Stimulated activated CD4-positive, alpha-beta T cell treated with anti-CD3 and anti-CD28 coated beads, TNF-alpha, amount 100 ng/mL, for 1 hour (primary cell): Measurements from ENCODE around the gene CHRM2.
"Not testable (repeated sequence)": the region's sequence is repeated elsewhere in the genome, so short reads cannot be mapped to it uniquely, and the experiment has no call there.

Source experiments
- DNase-seq, 3 donors: peaks; one replicate each; pipeline ENCODE4 v3.0.0-alpha.2; 2020; ENCODE audit warnings: low read depth in 3 of 3, low spot score in 1 of 3

CHRM2 gene

DNA sequence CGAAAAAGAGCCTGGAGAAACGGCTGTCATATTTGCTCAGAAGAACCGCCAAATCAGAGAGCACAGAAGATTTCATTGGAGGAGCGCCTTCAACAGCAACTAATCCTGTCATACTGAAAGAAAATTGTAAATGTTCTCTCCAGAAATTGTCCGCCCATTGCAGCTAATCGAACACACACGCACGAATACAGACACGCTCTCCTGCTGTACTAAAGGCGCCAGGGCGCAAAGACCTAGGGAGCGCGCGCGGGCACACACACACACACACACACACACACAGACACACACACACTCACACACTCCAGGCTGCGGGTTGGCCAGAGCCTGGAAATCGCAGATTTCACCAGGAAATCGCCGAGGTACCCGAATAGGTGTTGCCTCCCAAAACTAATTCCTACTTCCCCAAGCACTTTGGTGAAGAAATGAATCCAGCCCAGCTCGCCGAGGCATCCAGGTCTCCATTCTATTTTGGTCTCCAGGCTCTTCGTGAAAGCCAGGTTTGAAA, at the start of gene CHRM2:
TSS of gene CHRM2 (plus strand) at position 157 of the 505 bp plus-strand sequence. CDS start 146,214 bp downstream, outside the sequence.
- DNase-seq, result no peak

DNA sequence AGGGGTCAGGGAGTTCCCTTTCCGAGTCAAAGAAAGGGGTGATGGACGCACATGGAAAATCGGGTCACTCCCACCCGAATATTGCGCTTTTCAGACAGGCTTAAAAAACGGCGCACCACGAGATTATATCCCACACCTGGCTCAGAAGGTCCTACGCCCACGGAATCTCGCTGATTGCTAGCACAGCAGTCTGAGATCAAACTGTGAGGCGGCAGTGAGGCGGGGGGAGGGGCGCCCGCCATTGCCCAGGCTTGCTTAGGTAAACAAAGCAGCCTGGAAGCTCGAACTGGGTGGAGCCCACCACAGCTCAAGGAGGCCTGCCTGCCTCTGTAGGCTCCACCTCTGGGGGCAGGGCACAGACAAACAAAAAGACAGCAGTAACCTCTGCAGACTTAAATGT, 37.1 kb upstream of the CHRM2 start:
- not testable (repeated sequence) for DNase-seq

DNA sequence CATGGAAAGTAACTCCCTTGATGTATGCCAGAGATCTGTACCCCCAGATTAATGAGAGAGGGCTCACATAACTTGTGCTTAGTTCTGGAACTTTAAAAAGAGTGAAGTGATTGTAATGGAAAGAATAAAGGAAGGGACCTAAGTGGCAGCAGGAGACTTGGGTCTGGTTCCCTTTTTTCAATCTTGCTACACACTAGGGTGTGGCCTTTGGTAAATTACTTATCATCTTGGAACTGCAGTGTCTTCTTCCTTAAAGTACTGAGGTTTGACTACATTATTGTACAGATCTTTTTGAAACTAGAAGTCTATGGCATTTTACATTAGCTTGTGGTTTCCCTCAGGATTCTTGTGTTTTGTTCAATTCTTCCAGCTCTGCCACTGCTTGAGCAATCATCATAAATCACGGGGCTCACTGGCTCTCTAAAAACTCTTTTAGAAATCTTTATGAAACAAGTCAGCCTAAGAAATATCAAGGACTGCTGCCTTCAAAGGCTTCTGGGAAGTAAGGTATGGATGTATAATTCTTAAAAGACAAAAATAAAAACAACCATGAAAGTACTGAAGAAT, 22.5 kb upstream of the CHRM2 start:
- no peak for DNase-seq

DNA sequence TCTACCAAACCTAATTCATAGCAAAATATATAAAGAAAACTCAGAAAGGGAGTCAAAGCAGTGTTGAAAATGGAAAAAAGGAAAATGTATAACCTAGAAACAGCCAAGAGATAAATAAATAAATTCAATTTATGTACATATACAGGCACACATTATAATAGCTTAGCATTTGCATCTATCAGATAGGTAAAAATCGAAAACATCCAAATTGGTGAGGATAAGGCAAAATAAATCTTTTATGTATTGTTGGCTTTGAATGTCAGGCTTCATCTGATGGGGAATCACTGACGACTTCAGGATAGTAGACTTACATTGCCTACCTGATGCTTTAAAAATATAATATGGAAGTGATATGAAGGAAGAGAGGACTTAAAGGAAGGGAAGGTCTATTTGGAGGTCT, 20.6 kb upstream of the CHRM2 start:
- DNase-seq, result no peak

DNA sequence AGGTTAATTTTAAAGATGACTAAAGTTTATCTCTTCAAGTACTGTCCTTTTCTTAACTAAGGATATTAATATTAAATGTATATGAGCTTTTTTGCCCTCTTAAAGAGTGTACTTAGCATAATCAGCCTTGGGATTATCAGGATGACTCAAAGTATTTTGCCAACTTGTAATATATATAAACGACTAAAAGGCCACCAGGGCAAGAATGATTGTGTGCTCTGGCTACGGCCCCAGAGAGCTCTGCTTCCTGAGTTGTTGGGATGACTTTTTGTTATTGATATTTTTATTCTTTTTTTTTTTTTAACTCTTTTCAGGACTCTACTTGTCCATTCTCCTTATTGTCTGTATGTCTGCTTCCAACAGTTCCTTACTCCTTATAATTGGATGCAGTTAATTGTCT, 14.8 kb upstream of the CHRM2 start:
- no peak for DNase-seq

DNA sequence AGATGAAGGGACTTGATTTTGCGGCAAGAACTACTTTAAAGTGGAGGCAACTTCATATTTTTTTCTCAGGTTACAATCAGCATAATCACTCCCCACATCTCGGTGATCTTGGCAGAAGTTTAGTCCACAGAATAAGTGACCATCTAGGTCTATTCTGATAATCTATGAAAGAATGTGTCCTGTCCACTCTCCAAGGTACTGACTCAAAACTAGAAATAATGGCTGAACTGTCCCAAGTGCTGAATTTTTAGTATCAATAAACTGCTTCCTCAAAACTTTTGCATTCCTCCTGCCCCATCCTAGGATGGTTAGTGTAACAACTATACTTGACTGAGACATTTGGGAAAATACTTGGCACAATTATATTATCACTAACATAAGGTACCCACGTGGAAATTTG, 10.9 kb upstream of the CHRM2 start:
- no peak for DNase-seq

DNA sequence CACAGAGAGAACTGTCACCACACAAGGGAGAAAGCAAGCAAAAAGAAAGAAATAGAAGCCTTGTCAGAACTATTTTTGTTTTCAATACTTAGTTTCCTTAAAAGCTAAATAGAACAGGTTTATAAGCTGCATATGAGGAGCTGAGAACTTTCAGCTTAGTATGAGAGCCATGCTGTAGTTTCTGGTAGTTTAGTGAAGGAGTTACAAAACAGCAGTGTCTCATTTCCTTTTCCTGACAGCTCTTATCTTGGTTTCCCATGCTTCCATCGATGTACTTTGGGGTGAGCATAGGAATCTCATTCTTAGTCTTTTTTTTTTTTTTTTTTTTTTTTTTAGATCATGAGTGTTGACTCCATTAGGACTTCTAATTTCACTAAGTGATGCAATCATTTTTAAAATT, 8.6 kb upstream of the CHRM2 start:
- DNase-seq, result no peak

DNA sequence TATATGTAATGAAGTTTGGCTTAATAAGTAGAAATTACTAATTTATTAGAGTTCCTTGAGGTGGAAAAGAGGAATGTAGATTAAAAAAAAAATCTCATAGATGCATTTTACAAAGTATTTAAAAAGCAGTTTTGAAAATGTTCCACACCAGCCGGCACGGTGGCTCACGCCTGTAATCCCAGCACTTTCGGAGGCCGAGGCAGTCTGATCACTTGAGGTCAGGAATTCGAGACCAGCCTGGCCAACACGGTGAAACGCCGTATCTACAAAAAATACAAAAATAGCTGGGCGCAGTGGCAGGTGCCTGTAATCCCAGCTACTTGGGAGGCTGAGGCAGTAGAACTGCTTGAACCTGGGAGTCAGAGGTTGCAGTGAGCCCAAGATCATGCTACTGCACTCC, 3.2 kb upstream of the CHRM2 start:
- no peak for DNase-seq

DNA sequence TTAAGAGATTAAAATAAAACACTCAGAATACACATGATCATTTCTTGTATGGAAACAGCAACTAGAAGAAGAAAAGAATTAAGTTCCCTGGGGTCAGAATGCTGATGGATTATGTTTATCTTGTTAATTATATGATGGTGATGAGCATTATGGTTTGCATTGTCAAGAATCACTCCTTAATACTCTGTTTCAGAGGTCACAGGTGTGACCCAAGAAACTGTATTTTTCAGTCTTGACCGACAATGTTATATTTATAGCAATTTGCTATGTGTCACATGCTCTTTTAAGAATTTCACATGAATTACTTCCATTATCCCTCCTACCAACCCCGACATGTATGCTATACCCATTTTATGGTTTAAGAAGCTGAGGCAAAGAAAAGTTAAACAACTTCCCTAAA, 2.7 kb upstream of the CHRM2 start:
- DNase-seq, result no peak

DNA sequence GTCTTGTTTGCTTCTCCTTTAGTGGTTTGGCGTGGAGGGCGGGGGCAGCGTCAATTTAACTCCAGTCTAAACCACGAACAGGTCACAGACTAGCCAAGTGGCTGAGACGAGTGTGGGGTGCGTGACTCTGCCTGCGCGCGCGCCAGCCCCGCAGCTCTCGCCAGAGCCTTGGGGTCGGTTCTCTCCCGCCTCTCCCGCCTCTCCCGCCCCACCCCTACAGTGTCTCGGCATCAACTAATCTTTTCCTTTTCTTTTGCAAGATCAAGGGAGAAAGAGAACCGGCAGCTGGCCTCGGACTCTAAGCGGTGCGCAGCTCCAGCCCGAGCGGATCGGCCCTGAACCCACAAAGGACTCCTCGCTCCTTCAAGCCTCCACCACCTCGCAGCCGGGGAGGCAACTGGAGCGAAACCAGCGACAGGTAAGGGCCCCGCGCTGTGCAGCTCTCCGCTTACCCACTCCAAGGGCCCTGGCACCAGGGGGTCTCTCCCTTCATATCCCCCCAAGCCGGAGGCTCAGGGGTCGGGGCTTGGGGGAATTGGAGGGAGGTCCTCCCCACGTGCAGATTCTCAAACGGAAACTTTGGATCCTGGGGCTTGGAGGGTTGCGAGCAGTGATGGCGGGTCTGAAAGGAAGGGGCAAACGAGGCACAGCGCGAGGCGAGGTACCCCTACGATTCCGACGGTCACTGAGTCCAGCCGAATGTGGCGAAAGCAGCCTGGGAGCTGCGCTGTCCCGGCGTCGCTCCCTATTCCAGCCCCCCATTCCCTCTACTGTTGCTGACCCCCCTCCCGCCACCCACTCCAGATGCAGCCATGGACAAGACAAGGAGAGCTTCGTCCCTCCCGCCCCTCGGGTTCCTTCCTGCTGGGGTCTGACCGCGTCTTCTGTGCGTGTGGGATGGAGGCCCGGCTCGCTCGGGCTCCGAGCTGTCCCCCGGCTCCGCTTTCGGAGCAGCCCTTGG, 829 bp downstream of the CHRM2 start:
- no peak for DNase-seq

DNA sequence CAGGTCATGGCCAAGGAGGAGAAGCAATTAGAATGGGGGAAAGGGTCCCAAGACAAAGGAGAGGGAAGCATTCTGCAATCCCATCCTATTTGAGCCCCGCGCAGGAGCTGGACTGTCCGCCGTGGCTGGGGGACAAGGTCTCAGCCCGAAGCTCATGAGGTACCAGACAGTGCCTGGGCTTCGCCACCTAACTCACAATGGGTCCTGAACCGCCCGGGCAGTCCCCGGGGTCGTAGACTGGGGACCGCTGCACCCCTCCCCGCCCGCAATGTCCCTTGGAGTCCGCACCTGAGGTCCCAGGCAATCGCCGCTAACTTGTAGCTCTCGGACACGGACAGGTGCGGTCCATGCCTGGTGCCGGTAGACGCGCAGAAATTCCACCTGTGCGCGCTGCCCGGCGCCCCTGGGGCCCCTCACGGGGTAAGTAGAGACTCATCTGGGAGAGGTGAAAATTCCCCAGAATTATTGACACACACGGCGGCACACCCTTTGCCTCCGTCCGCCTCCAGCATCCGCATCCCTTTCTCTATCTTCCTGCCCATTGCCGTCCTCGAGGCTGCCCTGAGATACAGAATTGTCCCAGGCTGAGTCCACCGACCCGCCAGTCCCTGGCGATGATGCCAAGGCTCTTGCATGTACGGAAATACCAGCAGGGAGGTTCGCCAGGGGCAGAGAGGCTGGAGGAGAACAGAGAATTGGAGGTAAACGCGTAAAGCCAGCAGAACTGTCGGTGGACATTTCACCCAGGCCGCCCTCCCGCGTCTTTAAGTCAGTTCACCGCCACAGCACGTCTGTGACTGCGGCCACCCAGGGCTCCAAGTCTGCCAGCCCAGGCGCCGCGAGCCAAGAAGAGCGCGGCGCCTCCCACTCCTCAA, 1.8 kb downstream of the CHRM2 start:
- no peak for DNase-seq

DNA sequence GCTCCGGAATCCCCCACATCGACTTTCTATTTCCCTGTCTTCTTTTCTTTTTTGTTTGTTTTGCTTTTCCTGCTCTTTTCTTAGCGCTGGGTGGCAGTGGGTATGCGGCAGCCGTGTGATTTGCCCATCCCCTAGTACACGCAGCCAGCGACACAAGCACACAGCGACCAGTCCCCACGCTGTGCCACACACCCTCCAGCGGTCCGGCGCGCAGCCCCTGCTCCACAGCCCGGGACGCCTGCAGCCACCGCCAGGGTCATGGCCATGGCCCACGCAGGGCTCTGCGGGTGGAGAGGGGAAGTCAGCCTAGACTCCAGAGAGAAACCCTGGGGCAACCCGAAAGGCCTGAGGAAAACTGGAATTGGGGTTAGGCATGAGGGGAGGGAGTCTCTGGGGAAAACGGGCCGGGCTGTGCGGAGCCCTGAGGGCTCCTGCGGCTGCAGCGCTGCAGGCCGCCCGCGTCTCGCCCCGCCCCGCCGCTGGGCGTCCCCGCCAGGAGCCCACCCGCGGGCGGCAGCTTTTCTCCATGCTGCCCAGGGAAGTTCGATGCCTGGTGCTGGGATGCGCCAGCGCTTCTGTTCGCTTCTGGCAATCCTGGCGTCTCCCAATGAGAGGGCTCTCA, 2.5 kb downstream of the CHRM2 start:
- no peak for DNase-seq

DNA sequence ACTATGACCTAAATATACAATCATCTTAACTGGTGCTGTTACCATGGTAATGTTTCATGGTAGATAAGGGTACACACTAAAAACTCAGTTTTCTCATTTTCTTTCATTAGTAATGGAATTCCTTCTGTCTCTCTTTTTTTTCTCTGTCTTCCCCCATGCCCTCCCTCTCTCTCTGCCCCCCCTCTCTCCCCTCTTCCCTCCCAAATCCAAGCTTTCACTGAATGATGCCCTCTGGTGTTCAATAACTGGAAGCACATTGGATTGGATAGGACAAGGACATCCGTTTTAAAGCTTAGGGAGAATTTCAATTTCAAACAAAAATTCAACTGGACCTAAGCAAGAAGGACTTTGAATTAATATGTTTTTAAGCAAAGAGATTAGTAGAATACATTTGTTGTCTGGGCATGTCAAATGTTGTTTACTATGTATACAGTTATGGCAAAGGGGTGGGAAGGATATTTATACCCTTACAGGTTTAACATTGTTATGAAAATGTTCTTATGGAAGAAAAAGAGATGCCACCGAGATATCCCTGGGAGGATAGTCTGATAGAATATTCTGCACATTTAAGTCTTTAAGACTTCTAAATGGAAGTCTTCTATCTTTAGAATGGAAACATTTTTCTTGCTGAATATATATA, 6.1 kb downstream of the CHRM2 start:
- no peak for DNase-seq

DNA sequence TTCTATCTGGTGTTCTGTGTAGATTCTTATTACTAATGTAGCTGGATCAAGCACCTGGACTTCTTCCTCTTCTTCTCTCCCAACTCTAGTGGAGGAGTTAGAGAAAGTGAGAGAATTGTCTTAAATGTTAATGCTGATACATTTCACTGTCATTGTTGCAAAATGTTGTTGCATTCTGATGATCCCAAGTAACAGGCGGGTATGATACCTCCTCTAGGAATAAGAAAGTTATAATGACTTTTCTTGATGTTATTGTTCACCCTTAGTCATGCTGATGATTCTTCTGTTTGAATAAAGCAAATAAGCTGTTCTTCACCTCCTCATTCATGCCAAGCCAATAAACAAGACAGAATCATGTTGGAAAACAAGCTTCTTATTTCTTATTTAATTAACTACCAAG, 9.1 kb downstream of the CHRM2 start:
- no peak for DNase-seq

DNA sequence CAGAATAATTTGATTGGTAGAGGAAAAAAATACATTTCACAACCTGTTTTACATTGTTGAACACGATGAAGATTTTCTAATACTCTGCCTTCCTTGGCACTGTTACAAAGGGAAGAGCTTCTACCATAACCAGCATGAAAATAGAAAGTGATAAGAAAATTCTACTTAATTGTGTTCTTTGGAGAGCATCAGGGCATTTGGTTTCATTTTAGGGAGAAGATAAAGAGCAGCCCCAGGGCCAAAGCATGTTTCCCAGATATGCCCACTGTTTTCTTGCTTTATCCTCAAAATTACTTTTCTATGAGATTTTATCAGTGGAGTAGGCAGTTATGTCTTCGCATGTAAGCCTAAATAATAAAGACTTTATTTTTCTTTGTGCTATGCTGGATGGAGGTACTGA, 9.5 kb downstream of the CHRM2 start:
- DNase-seq, result no peak

DNA sequence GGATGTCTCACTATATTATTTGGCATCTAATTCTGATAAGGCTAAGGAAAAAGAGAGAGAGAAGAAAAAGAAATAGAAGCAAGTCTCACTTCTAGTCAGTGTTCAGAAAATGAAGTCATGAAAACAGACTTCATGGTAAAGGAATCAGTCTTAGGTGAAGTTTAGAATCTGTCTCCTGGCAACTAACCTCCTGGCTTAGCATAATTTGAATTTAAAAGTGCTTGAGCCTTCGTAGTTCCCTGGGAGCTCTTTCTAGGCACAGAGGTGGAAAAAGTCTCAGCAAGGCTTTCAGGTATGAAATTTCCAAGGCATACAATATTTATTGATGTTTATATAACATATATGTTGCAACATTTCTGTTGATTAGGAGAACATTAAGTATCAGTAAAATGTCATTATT, 10.4 kb downstream of the CHRM2 start:
- no peak for DNase-seq

DNA sequence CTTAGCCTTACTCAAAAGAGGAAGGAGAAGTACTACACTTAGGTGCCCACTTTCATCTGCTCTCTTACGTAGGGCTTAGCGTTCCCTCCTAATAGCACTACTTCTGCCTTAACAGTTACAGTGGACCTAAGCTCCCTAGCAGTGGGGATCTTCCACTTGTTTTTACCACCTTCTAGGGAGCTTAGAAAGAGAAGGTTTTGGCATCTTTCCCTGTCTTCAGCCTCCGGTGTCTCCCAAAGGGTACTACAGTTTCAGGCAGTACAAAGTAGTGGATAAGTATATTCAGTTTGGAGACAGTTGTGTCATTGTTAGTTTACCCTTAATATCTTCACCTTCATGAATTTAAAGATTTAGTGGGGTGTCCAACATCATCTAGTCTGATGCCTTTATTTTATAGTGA, 14.6 kb downstream of the CHRM2 start:
- DNase-seq, result no peak

DNA sequence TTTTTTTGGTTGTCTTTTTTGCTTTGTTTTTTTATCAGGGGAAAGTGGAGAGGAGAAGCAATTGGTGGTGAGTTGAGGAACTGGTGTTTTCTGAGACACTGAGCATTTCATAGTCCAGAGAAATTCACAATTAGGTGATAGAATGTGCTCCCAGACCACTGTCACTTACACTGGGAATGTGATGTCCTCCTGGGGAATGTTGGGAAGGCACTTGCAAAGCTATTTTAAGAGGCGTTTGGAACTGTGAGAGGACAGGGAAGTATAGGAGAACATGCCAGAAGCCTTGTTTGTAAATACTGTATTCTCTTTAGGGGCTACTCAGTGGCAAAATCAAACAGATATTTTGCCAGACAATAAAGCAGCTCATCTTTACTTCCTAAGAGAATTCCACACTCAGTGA, 16.0 kb downstream of the CHRM2 start:
- no peak for DNase-seq

DNA sequence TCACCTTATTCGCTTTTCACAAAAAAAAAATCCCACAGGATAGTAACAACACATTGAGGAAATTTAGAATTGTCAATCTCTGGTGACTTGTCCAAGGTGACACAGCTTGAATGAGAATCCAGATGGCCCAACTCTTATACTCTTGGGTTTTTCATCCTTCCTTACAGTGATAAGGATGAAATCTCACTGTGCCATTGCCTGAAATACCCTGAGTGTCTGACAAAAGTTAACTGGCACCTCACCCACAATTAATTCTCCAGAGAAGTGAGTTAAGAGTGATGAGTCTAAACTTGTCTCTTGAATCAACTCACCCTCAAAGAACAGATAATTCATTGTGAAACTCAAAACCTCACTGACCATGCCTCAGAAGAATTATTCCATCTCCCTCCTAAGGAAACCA, 18.9 kb downstream of the CHRM2 start:
- no peak for DNase-seq

DNA sequence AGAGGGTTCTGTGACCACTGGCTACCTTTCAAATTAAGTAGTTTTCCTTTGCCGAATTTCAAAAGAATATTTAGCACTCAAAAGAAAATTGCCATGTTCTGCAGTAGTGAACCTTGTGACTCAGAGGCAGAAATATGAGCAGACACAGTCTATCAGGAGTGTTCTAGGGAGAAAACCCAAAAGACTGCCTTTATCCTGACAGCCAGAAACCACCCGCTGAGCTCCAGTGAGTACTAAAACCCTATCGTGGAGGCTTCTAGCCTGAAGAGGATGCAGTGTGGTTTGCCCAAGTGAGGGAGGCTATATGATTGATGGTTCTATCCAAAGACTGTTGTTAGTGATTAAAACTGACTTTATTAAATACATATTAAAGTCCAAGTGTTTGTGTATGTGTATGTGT, 21.9 kb downstream of the CHRM2 start:
- DNase-seq, result no peak

DNA sequence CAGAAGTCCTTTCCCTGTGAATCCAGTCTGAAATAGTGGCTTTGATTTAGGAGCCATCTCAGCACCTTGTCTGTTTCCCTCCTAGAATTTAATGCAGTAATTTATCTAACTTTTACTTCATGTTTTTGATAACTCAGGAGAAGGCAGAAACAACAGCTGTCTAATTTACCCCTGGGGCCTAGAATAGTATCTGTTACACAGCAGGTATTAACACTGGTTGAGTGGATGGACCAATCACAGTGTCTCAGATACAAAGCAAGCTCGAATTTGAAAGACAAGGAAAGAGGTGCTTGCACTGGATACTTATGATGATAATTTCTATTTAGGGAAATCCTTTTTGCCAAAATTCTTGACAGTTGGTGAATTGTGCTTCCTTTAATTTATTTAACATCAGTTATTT, 23.4 kb downstream of the CHRM2 start:
- DNase-seq, result no peak
